Measurements from ENCODE around the gene ZNF580. TPM values are rescaled to one million over a fixed set of nuclear protein-coding genes. Genes with fewer than 3 reads are reported as not detected.

ZNF580 gene
- total and polyA plus RNA-seq, 2 of the 13 experiments (the other 11 are each of a cell fraction or from before 2014, with no cell fraction given), result 4.4 to 6.0 TPM

DNA sequence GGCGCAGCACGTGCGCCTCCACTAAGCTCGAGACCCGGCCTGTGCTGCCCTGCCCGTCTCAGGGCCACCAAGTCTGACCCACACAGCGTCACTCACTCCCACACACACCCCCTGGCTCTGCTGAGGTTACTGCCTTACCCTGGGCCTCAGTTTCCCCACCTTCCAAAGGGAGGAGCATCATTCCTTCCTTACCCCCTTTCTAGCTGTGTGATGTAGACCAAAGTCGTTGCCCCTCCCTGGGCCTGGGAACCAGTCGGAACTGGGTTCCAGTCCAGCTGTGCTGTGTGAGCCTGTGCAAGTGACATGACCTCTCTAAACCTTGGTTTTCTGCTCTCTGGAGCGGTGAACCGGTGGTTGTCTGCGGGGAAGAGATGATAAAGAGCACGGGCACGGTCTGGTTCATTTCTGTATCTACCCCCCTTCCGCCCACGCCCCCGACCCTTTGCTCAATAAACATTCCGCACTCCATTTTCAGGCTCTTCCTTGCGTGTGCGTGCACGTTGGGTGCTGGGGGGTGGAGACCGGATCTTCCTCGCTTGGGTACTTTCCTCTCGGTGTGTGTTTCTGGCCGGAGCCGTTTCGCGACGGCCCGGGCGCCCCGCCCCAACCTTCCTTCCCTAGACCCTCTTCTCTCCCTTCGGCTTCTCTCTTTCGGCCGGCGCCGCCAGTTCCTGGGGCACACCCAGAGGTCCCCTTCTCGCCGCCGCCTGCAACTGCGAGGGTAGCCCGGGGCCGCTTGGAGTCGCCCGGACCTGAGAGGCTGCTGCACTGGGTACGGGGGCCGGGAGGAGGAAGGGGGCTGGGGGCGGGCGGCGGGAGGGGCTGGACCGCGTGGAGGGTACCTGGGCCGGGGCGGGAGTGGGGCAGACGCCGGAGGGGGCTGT, 2.4 kb downstream of the ZNF580 start, which contains the start of gene ZNF581 (continued):
- TF ChIP-seq, protein P1, sequence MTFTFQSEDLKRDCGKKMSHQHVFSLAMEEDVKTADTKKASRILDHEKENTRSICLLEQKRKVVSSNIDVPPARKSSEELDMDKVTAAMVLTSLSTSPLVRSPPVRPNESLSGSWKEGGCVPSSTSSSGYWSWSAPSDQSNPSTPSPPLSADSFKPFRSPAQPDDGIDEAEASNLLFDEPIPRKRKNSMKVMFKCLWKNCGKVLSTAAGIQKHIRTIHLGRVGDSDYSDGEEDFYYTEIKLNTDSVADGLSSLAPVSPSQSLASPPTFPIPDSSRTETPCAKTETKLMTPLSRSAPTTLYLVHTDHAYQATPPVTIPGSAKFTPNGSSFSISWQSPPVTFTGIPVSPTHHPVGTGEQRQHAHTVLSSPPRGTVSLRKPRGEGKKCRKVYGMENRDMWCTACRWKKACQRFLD (CRISPR knock-in tag; IDR thresholded peaks at IDR 0.05; ENCODE audit: borderline replicate concordance), result no peak
- TF ChIP-seq TBX2 (CRISPR knock-in tag; IDR thresholded peaks at IDR 0.05; ENCODE audit: borderline replicate concordance) (peak; percentile 40; the same call in 1 of the 2 replicates), KAT8 (CRISPR knock-in tag; IDR thresholded peaks at IDR 0.05) (peak; percentile 90), NRL (CRISPR knock-in tag; IDR thresholded peaks at IDR 0.05; ENCODE audit: borderline replicate concordance) (0 out of 2 replicates have a peak, but pooled peaks have one; percentile 14), FOXC1 (CRISPR knock-in tag; IDR thresholded peaks at IDR 0.05; ENCODE audit: borderline replicate concordance) (no peak), SRF (IDR thresholded peaks at IDR 0.05; ENCODE audit: low read depth, low read length) (0 out of 2 replicates have a peak, but pooled peaks have one; percentile 39), TARDBP (CRISPR knock-in tag; IDR thresholded peaks at IDR 0.05) (peak; percentile 68), CCAR2 (optimal IDR thresholded peaks at IDR 0.05; ENCODE audit: low read depth, low read length) (peak; percentile 43), PHF8 (CRISPR knock-in tag; IDR thresholded peaks at IDR 0.05) (peak; percentile 75), SAP130 (CRISPR knock-in tag; IDR thresholded peaks at IDR 0.05; ENCODE audit: low read depth) (peak; percentile 84), RFX1 (IDR thresholded peaks at IDR 0.05) (no peak), ZNF12 (CRISPR knock-in tag; IDR thresholded peaks at IDR 0.05) (peak; percentile 35; the same call in 1 of the 2 replicates), ZNF749 (CRISPR knock-in tag; IDR thresholded peaks at IDR 0.05; ENCODE audit: borderline replicate concordance) (no peak; the same call in 1 of the 2 replicates), PAX8 (CRISPR knock-in tag; IDR thresholded peaks at IDR 0.05; ENCODE audit: borderline replicate concordance) (0 out of 2 replicates have a peak, but pooled peaks have one; percentile 62), ZNF17 (CRISPR knock-in tag; IDR thresholded peaks at IDR 0.05) (no peak), ZNF563 (CRISPR knock-in tag; IDR thresholded peaks at IDR 0.05) (peak; percentile 67; the same call in 1 of the 2 replicates), ZBTB7B (CRISPR knock-in tag; IDR thresholded peaks at IDR 0.05) (peak; percentile 77), TCF12 (IDR thresholded peaks at IDR 0.05) (no peak), TCF12 (CRISPR knock-in tag; IDR thresholded peaks at IDR 0.05) (0 out of 2 replicates have a peak, but pooled peaks have one; percentile 37)
- TF ChIP-seq, protein P2, sequence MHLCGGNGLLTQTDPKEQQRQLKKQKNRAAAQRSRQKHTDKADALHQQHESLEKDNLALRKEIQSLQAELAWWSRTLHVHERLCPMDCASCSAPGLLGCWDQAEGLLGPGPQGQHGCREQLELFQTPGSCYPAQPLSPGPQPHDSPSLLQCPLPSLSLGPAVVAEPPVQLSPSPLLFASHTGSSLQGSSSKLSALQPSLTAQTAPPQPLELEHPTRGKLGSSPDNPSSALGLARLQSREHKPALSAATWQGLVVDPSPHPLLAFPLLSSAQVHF (CRISPR knock-in tag; IDR thresholded peaks at IDR 0.05), result peak; percentile 82; the same call in 1 of the 2 replicates
- TF ChIP-seq, protein P3, sequence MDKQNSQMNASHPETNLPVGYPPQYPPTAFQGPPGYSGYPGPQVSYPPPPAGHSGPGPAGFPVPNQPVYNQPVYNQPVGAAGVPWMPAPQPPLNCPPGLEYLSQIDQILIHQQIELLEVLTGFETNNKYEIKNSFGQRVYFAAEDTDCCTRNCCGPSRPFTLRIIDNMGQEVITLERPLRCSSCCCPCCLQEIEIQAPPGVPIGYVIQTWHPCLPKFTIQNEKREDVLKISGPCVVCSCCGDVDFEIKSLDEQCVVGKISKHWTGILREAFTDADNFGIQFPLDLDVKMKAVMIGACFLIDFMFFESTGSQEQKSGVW (CRISPR knock-in tag; IDR thresholded peaks at IDR 0.05; ENCODE audit: borderline replicate concordance), result no peak
- TF ChIP-seq, protein P4, sequence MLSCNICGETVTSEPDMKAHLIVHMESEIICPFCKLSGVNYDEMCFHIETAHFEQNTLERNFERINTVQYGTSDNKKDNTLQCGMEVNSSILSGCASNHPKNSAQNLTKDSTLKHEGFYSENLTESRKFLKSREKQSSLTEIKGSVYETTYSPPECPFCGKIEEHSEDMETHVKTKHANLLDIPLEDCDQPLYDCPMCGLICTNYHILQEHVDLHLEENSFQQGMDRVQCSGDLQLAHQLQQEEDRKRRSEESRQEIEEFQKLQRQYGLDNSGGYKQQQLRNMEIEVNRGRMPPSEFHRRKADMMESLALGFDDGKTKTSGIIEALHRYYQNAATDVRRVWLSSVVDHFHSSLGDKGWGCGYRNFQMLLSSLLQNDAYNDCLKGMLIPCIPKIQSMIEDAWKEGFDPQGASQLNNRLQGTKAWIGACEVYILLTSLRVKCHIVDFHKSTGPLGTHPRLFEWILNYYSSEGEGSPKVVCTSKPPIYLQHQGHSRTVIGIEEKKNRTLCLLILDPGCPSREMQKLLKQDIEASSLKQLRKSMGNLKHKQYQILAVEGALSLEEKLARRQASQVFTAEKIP (CRISPR knock-in tag; IDR thresholded peaks at IDR 0.05; ENCODE audit: borderline replicate concordance), result no peak
- TF ChIP-seq, protein P5, sequence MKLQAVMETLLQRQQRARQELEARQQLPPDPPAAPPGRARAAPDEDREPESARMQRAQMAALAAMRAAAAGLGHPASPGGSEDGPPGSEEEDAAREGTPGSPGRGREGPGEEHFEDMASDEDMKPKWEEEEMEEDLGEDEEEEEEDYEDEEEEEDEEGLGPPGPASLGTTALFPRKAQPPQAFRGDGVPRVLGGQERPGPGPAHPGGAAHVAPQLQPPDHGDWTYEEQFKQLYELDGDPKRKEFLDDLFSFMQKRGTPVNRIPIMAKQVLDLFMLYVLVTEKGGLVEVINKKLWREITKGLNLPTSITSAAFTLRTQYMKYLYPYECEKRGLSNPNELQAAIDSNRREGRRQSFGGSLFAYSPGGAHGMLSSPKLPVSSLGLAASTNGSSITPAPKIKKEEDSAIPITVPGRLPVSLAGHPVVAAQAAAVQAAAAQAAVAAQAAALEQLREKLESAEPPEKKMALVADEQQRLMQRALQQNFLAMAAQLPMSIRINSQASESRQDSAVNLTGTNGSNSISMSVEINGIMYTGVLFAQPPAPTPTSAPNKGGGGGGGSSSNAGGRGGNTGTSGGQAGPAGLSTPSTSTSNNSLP (IDR thresholded peaks at IDR 0.05; ENCODE audit: low read depth, low read length), result no peak
